Activated T-cell treated with anti-CD3 and anti-CD28 coated beads, Interleukin-2, amount 50 U/mL, for 4 hours (primary cell): ENCODE measurements around the gene SCG3. TPM values are rescaled to one million over a fixed set of nuclear protein-coding genes. Genes with fewer than 3 reads are reported as not detected.
"Not testable (repeated sequence)": the region's sequence is repeated elsewhere in the genome, so short reads cannot be mapped to it uniquely, and the experiment has no call there.

ENCODE experiments used
- ATAC-seq, 2 donors: fragments of 200-7000 bp; cut with Tn5 transposase; one replicate each; pipeline ENCODE4 v1.10.0; 2021
- DNase-seq: peaks from one replicate; pipeline ENCODE4 v3.0.0-alpha.2; 2020
- H3K27me3 Mint-ChIP-seq: one replicate; pipeline ENCODE4 v1.8.0; 2021; ENCODE audit warnings: low read depth, mixed read lengths
- H3K36me3 Mint-ChIP-seq: one replicate; pipeline ENCODE4 v1.8.0; 2022; ENCODE audit warnings: mixed read lengths; ENCODE audit not compliant: insufficient read depth
- H3K4me1 Mint-ChIP-seq: one replicate; pipeline ENCODE4 v1.8.0; 2021; ENCODE audit warnings: low read depth, mixed read lengths
- H3K4me3 Mint-ChIP-seq: one replicate; pipeline ENCODE4 v1.8.0; 2021; ENCODE audit warnings: mild to moderate bottlenecking, moderate library complexity, mixed read lengths
- H3K9me3 Mint-ChIP-seq: one replicate; pipeline ENCODE4 v1.8.0; 2021; ENCODE audit warnings: mixed read lengths
- total RNA-seq, 3 donors: library from RNA; stranded (reverse); gene quantifications; one replicate each; pipeline ENCODE4 v1.2.1, GENCODE V29; 2021

The SCG3 gene
- total RNA-seq, result not detected

DNA sequence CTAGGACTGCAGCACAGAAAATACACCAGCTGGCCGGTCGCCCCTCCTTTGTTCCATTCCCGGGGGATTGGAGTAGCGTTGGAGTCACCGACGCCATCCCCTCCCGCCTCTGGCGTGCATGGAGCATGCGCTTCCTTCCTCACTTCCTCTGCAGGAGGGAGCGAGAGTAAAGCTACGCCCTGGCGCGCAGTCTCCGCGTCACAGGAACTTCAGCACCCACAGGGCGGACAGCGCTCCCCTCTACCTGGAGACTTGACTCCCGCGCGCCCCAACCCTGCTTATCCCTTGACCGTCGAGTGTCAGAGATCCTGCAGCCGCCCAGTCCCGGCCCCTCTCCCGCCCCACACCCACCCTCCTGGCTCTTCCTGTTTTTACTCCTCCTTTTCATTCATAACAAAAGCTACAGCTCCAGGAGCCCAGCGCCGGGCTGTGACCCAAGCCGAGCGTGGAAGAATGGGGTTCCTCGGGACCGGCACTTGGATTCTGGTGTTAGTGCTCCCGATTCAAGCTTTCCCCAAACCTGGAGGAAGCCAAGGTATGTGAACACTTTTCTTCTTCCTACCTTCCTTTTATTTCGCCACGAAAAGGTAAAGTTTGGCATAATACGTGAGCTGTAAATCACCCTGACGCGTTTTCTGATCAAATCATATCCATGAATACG lies at the start of gene SCG3:
Gene SCG3 (plus strand): TSS at position 201 of the 661 bp plus-strand sequence. CDS start 253 bp downstream, at position 454.
- Mint-ChIP-seq H3K4me1 (peaks cover 6% of the 10 kb centered on the region), H3K4me3 (no peak within 1 kb of the TSS), H3K27me3 (peaks cover 62% of the 10 kb centered on the region), H3K36me3 (no peaks in the 10 kb centered on the region), H3K9me3 (no peaks in the 10 kb centered on the region)
- peak; percentile 78 to 83 for ATAC-seq
- peak; percentile 25 for DNase-seq

DNA sequence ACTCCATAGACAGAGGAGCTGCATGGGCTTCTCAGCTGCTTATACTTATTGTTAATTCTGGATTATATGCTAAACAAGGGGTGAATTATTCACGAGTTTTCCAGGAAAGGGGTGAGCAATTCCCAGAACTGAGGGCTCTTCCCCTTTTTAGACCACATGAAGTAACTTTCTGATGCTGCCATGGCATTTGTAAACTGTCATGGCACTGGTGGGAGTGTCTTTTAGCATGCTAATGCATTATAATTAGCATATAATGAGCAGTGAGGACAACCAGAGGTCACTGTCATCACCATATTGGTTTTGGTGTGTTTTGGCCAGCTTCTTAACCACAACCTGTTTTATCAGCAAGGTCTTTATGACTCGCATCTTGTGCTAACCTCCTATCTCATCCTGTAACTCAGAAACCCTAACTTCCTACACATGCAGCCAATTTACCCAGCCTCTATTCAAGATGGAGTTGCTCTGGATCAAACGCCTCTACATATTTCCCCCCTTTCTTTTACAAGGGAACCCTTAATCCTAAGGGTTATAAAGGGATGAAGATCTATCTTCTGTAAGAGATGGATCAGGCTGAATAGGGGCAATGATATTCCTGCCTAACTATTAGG lies 46.6 kb upstream of the SCG3 start:
- H3K4me3 Mint-ChIP-seq, result no peak overlapping the region
- no peaks in the 10 kb centered on the region for H3K36me3 Mint-ChIP-seq
- DNase-seq, result no peak
- no peaks in the 10 kb centered on the region for H3K9me3 Mint-ChIP-seq
- ATAC-seq, result peak; percentile 27 to 41
- H3K27me3 Mint-ChIP-seq, result peaks cover 10% of the 10 kb centered on the region
- H3K4me1 Mint-ChIP-seq, result no peaks in the 10 kb centered on the region

DNA sequence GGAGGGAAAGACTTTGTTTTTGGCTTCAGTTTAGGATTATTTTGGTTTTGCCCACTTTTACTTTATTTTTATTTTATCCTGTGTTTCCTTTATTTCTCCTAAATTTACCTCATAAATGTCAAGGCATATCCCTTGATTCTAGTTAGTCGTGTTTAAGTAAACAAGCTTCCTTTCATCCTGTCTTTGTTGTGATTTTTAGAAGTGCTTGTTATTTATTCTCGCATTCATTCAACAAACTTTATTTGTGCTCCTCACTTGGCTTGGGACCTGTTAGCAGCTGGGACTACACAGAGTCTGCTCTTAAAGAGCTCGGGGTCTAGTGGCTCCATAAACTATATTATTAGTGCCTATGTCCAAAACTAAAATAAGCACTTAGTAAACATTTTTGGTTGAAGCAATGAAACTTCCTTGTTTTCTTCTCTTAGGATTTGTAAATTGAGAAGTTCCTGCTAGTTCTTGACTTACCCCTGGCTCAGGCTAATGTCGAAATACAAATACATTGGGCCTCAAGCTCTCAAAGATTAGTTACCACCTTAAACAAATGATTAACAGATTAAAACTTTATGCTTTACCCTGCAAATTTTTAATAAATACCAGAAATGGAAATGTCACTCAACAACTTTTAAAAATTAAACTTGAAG lies 39.7 kb upstream of the SCG3 start:
- Mint-ChIP-seq H3K36me3 (no peaks in the 10 kb centered on the region), H3K4me3 (no peak overlapping the region), H3K4me1 (no peaks in the 10 kb centered on the region), H3K27me3 (peaks cover 3% of the 10 kb centered on the region), H3K9me3 (no peaks in the 10 kb centered on the region)
- DNase-seq (no peak), ATAC-seq (no peak)

- no peak for ATAC-seq
- H3K36me3 Mint-ChIP-seq, result no peaks in the 10 kb centered on the region
- H3K4me1 Mint-ChIP-seq, result no peaks in the 10 kb centered on the region
- no peak overlapping the region for H3K4me3 Mint-ChIP-seq
- DNase-seq, result no peak
- H3K9me3 Mint-ChIP-seq, result no peaks in the 10 kb centered on the region
- H3K27me3 Mint-ChIP-seq, result peaks cover 3% of the 10 kb centered on the region
Observed at GRCh38 chr15:51642696-51643095, 38.6 kb upstream of the SCG3 start.

- Mint-ChIP-seq H3K9me3 (no peaks in the 10 kb centered on the region), H3K36me3 (no peaks in the 10 kb centered on the region), H3K4me3 (no peak overlapping the region), H3K27me3 (no peaks in the 10 kb centered on the region), H3K4me1 (no peaks in the 10 kb centered on the region)
- DNase-seq (no peak), ATAC-seq (no peak)
Observed at GRCh38 chr15:51647128-51647562, 34.2 kb upstream of the SCG3 start.

DNA sequence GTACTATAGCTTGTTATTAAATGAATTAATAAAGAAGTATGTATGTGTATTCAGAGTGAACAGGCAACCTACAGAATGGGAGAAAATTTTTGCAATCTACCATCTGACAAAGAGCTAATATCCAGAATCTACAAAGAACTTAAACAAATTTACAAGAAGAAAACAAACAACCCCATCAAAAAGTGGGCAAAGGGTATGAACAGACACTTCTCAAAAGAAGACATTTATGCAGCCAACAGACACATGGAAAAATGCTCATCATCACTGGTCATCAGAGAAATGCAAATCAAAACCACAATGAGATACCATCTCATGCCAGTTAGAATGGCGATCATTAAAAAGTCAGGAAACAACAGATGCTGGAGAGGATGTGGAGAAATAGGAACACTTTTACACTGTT lies 33.2 kb upstream of the SCG3 start:
- not testable (repeated sequence) for H3K27me3 Mint-ChIP-seq, H3K4me3 Mint-ChIP-seq, DNase-seq, ATAC-seq, H3K9me3 Mint-ChIP-seq, H3K36me3 Mint-ChIP-seq, H3K4me1 Mint-ChIP-seq

DNA sequence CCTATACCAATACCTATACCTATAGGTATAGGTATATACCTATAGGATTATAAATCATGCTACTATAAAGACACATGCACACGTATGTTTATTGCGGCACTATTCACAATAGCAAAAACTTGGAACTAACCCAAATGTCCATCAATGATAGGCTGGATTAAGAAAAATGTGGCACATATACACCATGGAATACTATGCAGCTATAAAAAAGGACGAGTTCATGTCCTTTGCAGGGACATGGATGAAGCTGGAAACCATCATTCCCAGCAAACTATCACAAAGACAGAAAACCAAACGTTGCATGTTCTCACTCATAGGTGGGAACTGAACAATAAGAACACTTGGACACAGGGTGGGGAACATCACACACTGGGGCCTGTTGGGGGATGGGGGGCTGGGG lies 32.7 kb upstream of the SCG3 start:
- H3K36me3 Mint-ChIP-seq, H3K9me3 Mint-ChIP-seq, H3K4me1 Mint-ChIP-seq, DNase-seq, ATAC-seq, H3K27me3 Mint-ChIP-seq, H3K4me3 Mint-ChIP-seq: not testable (repeated sequence)

GRCh38 chr15:51649659-51650521 lies 31.4 kb upstream of the SCG3 start:
- Mint-ChIP-seq H3K4me1 (no peaks in the 10 kb centered on the region), H3K27me3 (no peaks in the 10 kb centered on the region), H3K36me3 (no peaks in the 10 kb centered on the region), H3K4me3 (no peak overlapping the region), H3K9me3 (no peaks in the 10 kb centered on the region)
- ATAC-seq (peak; percentile 63 to 79), DNase-seq (peak; percentile 27)

DNA sequence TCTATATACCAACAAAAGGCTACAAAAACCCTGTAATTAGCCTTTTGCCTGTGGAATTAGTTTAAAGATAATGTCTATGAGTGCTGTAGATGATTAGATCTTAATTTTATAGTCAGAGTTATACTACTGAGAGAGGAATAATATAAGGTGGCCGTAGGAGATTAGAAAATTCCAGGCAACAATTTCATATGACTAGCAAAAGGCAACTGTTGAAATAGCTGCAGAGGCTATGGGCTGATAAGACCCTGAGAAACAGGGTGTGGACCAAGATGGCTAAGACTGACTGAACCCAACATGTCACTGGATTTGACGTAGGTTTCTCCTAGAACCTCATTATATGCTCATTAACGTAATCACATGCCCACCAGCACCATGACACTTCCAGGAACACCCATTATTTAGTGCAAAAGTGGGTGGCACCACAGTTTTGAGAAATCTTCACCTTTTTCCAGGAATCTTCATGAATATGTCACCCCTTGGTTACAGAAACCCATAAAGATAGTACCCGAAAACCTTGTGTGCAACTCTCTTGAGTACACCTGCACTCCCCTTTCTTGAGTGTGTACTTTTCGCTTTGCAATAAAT lies 29.1 kb upstream of the SCG3 start:
- H3K9me3 Mint-ChIP-seq, result no peaks in the 10 kb centered on the region
- no peaks in the 10 kb centered on the region for H3K4me1 Mint-ChIP-seq
- no peaks in the 10 kb centered on the region for H3K27me3 Mint-ChIP-seq
- no peak for ATAC-seq
- no peaks in the 10 kb centered on the region for H3K36me3 Mint-ChIP-seq
- H3K4me3 Mint-ChIP-seq, result no peak overlapping the region
- no peak for DNase-seq

DNA sequence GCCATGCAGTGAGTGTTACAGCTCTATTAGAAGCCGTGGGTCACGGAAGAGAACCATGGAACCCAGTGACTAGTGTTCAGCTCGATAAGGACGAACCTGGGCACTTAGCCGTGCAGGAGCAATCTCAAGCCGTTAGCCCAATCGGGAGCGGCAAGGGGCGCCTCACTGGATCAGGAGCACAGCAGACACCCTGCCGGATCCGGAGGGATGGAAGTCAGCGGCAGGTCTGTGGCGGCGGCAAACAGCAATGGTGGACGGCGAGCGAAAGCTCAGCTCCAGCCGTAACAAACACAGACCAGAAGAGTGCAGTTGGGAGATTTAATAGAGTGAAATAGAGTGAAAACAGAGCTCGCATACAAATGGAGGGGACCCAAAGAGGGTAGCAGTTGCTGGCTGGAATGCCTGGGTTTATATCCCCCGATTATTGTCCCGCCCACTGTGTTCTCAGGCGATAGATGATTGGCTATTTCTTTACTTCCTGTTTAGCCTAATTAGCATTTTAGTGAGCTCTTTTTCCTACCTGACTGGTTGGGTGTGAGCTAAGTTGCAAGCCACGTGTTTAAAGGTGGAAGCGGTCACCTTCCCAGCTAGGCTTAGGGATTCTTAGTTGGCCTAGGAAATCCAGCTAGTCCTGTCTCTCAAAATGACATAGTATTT lies 25.8 kb upstream of the SCG3 start:
- not testable (repeated sequence) for H3K9me3 Mint-ChIP-seq, DNase-seq, ATAC-seq, H3K27me3 Mint-ChIP-seq, H3K4me3 Mint-ChIP-seq, H3K4me1 Mint-ChIP-seq, H3K36me3 Mint-ChIP-seq

- Mint-ChIP-seq H3K36me3 (no peaks in the 10 kb centered on the region), H3K4me1 (no peaks in the 10 kb centered on the region), H3K27me3 (no peaks in the 10 kb centered on the region), H3K4me3 (no peak overlapping the region), H3K9me3 (no peaks in the 10 kb centered on the region)
- DNase-seq (no peak), ATAC-seq (no peak)
Observed at GRCh38 chr15:51658664-51659063, 22.6 kb upstream of the SCG3 start.

GRCh38 chr15:51661072-51661471 lies 20.2 kb upstream of the SCG3 start:
- DNase-seq (no peak), ATAC-seq (no peak)
- Mint-ChIP-seq H3K4me3 (no peak overlapping the region), H3K4me1 (no peaks in the 10 kb centered on the region), H3K27me3 (no peaks in the 10 kb centered on the region), H3K36me3 (no peaks in the 10 kb centered on the region), H3K9me3 (no peaks in the 10 kb centered on the region)

DNA sequence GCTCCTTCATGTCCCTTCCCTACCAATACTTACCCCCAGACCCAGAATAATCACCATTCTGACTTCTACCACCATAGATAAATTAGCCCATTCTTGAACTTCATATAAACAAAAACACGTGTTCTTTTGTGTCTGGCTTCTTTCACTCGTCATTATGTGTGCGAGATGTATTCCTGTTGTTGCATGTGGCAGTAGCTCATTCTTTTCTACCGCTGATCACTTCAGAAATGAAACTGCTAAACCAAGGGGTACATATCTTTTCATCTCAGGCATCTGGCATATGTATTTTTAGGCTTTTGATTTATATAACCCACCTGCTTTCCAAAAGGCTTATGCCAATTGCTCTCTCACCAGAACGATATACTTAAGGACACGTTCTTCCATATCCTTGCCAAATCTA lies 13.8 kb upstream of the SCG3 start:
- H3K4me3 Mint-ChIP-seq, result no peak overlapping the region
- H3K4me1 Mint-ChIP-seq, result no peaks in the 10 kb centered on the region
- ATAC-seq (no peak), DNase-seq (no peak)
- peaks cover 16% of the 10 kb centered on the region for H3K27me3 Mint-ChIP-seq
- no peaks in the 10 kb centered on the region for H3K36me3 Mint-ChIP-seq
- H3K9me3 Mint-ChIP-seq, result no peaks in the 10 kb centered on the region

GRCh38 chr15:51668446-51668845 lies 12.9 kb upstream of the SCG3 start:
- Mint-ChIP-seq H3K36me3 (no peaks in the 10 kb centered on the region), H3K4me3 (no peak overlapping the region), H3K9me3 (no peaks in the 10 kb centered on the region), H3K4me1 (no peaks in the 10 kb centered on the region), H3K27me3 (peaks cover 16% of the 10 kb centered on the region)
- DNase-seq, result no peak
- ATAC-seq, result no peak
